Fibroblast of mammary gland (primary cell): ENCODE results near the gene WDR53.

ENCODE experiments used
- DNase-seq: peaks from one replicate; pipeline ENCODE4 v3.0.0-alpha.2; 2010; ENCODE audit warnings: low read depth
- H3K4me3 ChIP-seq: 2 replicates; pipeline ENCODE4 v1.5.1; 2011; ENCODE audit warnings: low read depth, mild to moderate bottlenecking, low read length, moderate library complexity; ENCODE audit not compliant: control insufficient read depth
- TF ChIP-seq, protein P1 (sequence below): conservative IDR thresholded peaks from 2 replicates; pipeline ENCODE4 v1.5.1; 2011; ENCODE audit warnings: low read depth, low read length, inconsistent platforms; ENCODE audit not compliant: control insufficient read depth, insufficient read depth

Gene WDR53

DNA sequence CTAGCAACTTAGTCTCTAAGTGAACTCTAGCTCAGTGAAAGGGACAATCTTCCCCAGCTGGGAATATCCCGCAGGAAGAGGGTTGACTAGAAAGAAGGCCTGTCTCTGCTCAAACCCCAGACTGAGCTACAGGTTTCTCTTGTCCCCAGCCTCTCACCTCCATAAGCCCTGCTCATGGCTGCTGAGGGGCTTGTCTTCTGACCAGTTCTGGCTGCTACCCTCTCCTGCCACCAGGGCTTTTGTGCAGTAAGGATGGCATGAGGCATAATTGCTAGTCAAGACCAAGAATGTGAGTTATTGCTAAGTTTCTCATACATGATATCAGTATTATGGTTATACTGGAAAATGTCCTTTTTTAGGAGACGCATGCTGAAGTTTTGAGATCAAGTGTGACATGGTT, 21.3 kb downstream of the WDR53 start:
- TF ChIP-seq, protein P1, sequence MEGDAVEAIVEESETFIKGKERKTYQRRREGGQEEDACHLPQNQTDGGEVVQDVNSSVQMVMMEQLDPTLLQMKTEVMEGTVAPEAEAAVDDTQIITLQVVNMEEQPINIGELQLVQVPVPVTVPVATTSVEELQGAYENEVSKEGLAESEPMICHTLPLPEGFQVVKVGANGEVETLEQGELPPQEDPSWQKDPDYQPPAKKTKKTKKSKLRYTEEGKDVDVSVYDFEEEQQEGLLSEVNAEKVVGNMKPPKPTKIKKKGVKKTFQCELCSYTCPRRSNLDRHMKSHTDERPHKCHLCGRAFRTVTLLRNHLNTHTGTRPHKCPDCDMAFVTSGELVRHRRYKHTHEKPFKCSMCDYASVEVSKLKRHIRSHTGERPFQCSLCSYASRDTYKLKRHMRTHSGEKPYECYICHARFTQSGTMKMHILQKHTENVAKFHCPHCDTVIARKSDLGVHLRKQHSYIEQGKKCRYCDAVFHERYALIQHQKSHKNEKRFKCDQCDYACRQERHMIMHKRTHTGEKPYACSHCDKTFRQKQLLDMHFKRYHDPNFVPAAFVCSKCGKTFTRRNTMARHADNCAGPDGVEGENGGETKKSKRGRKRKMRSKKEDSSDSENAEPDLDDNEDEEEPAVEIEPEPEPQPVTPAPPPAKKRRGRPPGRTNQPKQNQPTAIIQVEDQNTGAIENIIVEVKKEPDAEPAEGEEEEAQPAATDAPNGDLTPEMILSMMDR, result no peak
- H3K4me3 ChIP-seq, result no peak overlapping the region

DNA sequence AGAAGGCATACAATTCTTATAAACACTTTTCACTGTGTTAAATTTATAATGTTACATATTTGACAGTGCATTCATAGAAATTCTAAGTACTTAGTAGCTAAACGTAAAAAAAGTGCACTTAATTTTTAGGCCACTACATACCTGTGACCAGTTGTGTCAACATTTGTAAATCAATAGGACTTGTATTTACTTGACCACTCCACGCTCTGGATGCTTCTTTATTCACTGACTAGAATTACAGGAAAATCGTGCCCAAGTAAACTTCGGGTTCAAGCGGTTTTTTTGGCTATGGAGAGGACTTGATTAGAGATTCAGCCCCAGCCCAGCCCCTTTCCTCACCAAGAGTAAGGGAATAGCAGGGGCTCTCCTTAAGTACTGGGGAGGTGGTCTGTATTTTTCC, 21.8 kb downstream of the WDR53 start:
- TF ChIP-seq, protein P1, result no peak
- DNase-seq, result no peak
- H3K4me3 ChIP-seq, result no peak overlapping the region

More for the DNA sequence above, 21.3 kb downstream of the WDR53 start:
- no peak for DNase-seq

DNA sequence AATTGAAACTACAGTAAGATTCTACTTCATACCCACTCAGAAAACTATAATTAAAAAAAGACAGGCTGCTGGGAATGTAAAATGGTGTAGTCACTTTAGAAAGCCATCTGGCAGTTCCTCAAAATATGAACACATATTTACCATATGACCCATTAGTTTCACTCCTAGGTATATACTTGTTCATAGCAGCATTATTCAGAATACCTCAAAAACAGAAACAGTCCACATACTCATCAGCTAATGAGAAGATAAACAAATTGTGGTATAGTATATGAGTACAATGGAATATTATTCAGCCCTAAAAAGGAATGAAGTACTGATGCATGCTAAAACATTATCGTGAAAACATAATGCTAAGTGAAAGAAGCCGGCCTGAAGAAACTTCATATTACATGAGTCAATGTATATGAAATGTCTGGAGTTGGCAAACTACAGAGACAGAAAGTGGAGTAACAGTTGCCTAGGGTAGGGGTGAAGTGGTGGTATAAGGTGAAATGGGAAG, 23.8 kb downstream of the WDR53 start:
- H3K4me3 ChIP-seq, result no peak overlapping the region
- TF ChIP-seq, protein P1, result no peak
- DNase-seq, result no peak

DNA sequence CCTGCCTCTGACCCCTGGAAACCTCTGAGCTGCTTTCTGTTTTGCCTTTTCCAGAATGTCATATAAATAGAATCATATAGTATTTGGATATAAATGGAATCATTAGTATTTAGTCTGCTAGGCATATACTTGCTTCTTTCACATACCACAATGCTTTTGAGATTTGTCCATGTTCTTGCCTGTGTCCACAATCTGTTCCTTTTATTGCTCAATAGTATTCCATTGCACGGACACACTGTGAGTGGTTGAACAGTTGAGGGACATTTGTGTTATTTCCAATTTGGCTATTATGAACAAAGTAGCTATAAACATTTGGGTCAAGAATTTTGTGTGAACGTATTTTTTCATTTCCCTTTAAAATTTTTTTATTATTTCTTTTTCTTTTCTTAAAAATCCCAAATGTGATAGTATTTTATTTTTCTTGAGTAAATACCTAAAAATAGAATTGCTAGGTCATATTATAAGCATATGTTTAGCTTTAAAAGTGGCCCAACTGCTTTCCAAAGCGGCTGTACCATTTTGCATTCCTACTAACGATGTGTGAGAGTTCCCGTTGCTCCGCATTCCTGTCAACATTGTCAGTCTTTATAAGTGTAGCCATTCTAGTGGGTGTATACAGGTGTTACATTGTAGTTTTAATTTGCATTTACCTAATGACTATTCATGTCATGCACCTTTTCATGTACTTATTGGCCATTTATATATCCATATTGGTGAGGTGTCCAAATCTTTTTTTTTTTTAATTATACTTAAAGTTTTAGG, 26.5 kb downstream of the WDR53 start:
- no peak for DNase-seq
- TF ChIP-seq, protein P1, result no peak
- no peak overlapping the region for H3K4me3 ChIP-seq

GRCh38 chr3:196537319-196537984, 30.9 kb downstream of the WDR53 start:
- peak; percentile 36 for DNase-seq
- TF ChIP-seq, protein P1, result peak; percentile 69
- no peak overlapping the region for H3K4me3 ChIP-seq

DNA sequence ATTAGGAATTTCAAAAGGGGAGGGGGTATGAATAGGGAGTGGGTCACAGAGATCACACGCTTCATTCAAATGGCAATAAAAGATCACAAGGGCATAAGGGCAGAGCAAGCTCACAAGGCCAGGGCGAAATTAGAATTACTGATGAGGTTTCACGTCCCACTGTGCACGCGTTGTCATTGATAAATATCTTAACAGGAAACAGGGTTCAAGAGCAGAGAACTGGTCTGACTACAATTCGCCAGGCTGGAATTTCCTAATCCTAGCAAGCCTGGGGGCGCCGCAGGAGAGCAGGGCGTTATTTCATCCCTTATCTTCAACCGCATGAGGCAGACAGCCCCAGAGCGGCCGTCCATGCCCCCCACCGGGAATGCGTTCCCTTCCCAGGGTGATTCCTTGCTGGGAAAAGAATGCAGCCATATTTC, 35.1 kb downstream of the WDR53 start:
- DNase-seq, result no peak
- TF ChIP-seq, protein P1, result no peak
- no peak overlapping the region for H3K4me3 ChIP-seq

- DNase-seq, result no peak
- TF ChIP-seq, protein P1, result no peak
- no peak overlapping the region for H3K4me3 ChIP-seq
Measured at GRCh38 chr3:196531418-196531817, 36.9 kb downstream of the WDR53 start.
